Fibroblast of lung (primary cell): Measurements from ENCODE around the gene TRPV2. TPM values are rescaled to one million over a fixed set of nuclear protein-coding genes. Genes with fewer than 3 reads are reported as not detected.

Experiments used
- DNase-seq, 2 donors: peaks; one replicate each; pipeline versions ENCODE4 v3.0.0 to v3.0.0-alpha.2; 2010; ENCODE audit warnings: low read depth in 2 of 2
- H2AFZ ChIP-seq: 2 replicates; pipeline ENCODE4 v1.5.1; 2012; ENCODE audit warnings: low read length, control low read depth, inconsistent platforms
- H3K27ac ChIP-seq: 2 replicates; pipeline ENCODE4 v1.5.1; 2011; ENCODE audit warnings: low read length, control low read depth; ENCODE audit not compliant: insufficient read depth
- H3K27me3 ChIP-seq: 2 replicates; pipeline ENCODE4 v1.5.1; 2011; ENCODE audit warnings: mild to moderate bottlenecking, low read length; ENCODE audit not compliant: control insufficient read depth, insufficient read depth
- H3K36me3 ChIP-seq: 2 replicates; pipeline ENCODE4 v1.5.1; 2011; ENCODE audit warnings: low read length; ENCODE audit not compliant: control insufficient read depth, insufficient read depth
- H3K4me1 ChIP-seq: 2 replicates; pipeline ENCODE4 v1.5.1; 2011; ENCODE audit warnings: low read length; ENCODE audit not compliant: control insufficient read depth, insufficient read depth; ENCODE audit errors: extremely low read depth
- H3K4me2 ChIP-seq: 2 replicates; pipeline ENCODE4 v1.5.1; 2011; ENCODE audit warnings: low read length, control low read depth; ENCODE audit not compliant: insufficient read depth; ENCODE audit errors: extremely low read depth
- H3K4me3 ChIP-seq, 4 experiments: fragments of 200-600 bp in 1 of 4; sonication (generic) in 1 of 4; replicated peaks in 1 of 4; 2 replicates each; pipeline ENCODE4 v1.5.1; 2011 to 2016; ENCODE audit warnings: low read length in 4 of 4, low read depth in 3 of 4, mild to moderate bottlenecking in 3 of 4, control low read depth in 2 of 4, inconsistent platforms in 1 of 4, mixed read lengths in 1 of 4; ENCODE audit not compliant: insufficient read depth in 1 of 4; ENCODE audit errors: control extremely low read depth in 1 of 4
- H3K79me2 ChIP-seq: 2 replicates; pipeline ENCODE4 v1.5.1; 2012; ENCODE audit warnings: mild to moderate bottlenecking, low read length, inconsistent platforms; ENCODE audit not compliant: control insufficient read depth, insufficient read depth
- H3K9ac ChIP-seq: 2 replicates; pipeline ENCODE4 v1.5.1; 2011; ENCODE audit warnings: mild to moderate bottlenecking, low read length, control low read depth; ENCODE audit not compliant: insufficient read depth
- H3K9me3 ChIP-seq: 2 replicates; pipeline ENCODE4 v1.5.1; 2012; ENCODE audit warnings: low read depth, low read length; ENCODE audit not compliant: control insufficient read depth, insufficient read depth
- H4K20me1 ChIP-seq: 2 replicates; pipeline ENCODE4 v1.5.1; 2011; ENCODE audit warnings: low read length; ENCODE audit not compliant: control insufficient read depth, insufficient read depth; ENCODE audit errors: extremely low read depth
- EZH2 ChIP-seq: IDR thresholded peaks from 2 replicates; pipeline ENCODE4 v1.5.1; 2012; ENCODE audit warnings: low read length, control low read depth, mild to moderate bottlenecking; ENCODE audit errors: missing control alignments
- polyA plus RNA-seq, 2 donors: library from polyadenylated mRNA; depleted of rRNA in 1 of 2; stranded (reverse) in 1 of 2; unstranded in 1 of 2; fragments of >200 nt; gene quantifications; 2 replicates each; pipeline ENCODE4 v1.2.1, GENCODE V29; 2011 to 2012; ENCODE audit warnings: missing spikeins in 1 of 2
- total RNA-seq: library from RNA; depleted of rRNA; stranded (reverse); fragments of >200 nt; gene quantifications from 2 replicates; pipeline ENCODE4 v1.2.1, GENCODE V29; 2014
- TF ChIP-seq, protein P1 (sequence below), 2 donors: IDR thresholded peaks in 1 of 2; conservative IDR thresholded peaks in 1 of 2; 1 replicate in 1 of 2; 2 replicates in 1 of 2; pipeline ENCODE4 v1.5.1; 2011 to 2012; ENCODE audit warnings: low read length in 2 of 2, control low read depth in 1 of 2, inconsistent platforms in 1 of 2, low read depth in 1 of 2, mild to moderate bottlenecking in 1 of 2

The TRPV2 gene
- total and polyA plus RNA-seq, 2 donors (not counting 1 experiment from before 2014, with no cell fraction given) = 68.6 to 74.5 TPM

DNA sequence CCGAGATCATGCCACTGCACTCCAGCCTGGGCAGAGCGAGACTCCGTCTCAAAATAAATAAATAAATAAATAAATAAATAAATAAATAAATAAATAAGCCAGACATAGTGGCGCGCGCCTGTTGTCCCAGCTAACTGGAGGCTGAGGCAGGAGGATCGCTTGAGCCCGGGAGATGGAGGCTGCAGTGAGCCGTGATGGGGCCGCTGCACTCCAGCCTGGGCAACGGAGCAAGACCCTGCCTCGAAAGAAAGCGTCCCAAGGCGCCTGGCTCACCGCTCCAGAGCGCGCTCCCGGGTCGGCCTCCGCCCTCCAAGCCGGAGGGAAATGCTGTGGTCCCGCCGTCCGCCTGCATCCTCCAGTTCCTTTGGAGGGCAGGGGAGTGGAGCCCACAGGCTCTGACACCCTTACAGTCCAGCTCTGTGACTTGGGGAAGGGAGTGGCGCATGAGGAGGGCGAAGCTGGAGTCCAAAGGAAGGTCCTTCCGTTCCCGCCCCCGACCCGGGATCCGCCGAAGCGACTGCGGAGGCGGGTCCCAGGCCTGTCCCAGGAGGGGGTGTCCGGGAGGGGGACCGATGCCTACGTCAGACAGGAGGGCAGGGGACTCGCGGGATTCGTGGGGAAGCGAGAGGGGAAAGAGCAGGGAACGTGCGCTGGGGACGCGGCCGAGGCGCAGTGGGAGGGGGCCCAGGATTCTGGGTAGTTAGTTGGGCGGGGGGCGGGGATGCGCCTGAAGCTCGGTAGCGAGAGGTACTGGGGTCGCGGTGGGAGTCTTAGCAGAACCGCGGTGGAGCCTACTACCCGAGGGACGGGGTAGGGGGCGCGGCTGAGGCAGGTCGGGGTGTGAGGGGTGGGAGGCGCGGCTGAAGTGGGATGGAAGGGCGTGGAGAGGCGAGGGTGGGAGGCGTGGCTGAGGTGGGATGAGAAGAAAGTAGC lies 8.4 kb upstream of the TRPV2 start:
- Histone ChIP-seq H3K4me2 (peak overlapping the region; percentile 94), H3K9ac (peak overlapping the region; percentile 51), H3K36me3 (no peaks in the 10 kb centered on the region), H3K4me1 (no peaks in the 10 kb centered on the region), H3K9me3 (no peaks in the 10 kb centered on the region), H4K20me1 (no peaks in the 10 kb centered on the region), H3K4me3 (peak overlapping the region; percentile 39 to 65 (median 49)), H3K79me2 (no peaks in the 10 kb centered on the region), H2AFZ (peak overlapping the region; percentile 87), H3K27ac (no peak overlapping the region), H3K27me3 (no peaks in the 10 kb centered on the region)
- TF ChIP-seq EZH2 = no peak
- TF ChIP-seq, protein P1, sequence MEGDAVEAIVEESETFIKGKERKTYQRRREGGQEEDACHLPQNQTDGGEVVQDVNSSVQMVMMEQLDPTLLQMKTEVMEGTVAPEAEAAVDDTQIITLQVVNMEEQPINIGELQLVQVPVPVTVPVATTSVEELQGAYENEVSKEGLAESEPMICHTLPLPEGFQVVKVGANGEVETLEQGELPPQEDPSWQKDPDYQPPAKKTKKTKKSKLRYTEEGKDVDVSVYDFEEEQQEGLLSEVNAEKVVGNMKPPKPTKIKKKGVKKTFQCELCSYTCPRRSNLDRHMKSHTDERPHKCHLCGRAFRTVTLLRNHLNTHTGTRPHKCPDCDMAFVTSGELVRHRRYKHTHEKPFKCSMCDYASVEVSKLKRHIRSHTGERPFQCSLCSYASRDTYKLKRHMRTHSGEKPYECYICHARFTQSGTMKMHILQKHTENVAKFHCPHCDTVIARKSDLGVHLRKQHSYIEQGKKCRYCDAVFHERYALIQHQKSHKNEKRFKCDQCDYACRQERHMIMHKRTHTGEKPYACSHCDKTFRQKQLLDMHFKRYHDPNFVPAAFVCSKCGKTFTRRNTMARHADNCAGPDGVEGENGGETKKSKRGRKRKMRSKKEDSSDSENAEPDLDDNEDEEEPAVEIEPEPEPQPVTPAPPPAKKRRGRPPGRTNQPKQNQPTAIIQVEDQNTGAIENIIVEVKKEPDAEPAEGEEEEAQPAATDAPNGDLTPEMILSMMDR (conservative IDR thresholded peaks at IDR 0.05 in 1 of 2, IDR thresholded peaks at IDR 0.05 in 1 of 2; ENCODE audit: low read depth in 1 of 2, low read length in 2 of 2) = no peak
- DNase-seq = peak in 1 of 2 donors; percentile 37

- Histone ChIP-seq H3K4me3 (no peak overlapping the region), H3K4me2 (no peak overlapping the region), H3K9ac (no peak overlapping the region), H3K4me1 (no peaks in the 10 kb centered on the region), H3K27ac (no peak overlapping the region), H4K20me1 (no peaks in the 10 kb centered on the region), H3K9me3 (no peaks in the 10 kb centered on the region), H3K36me3 (no peaks in the 10 kb centered on the region), H3K79me2 (no peaks in the 10 kb centered on the region), H3K27me3 (no peaks in the 10 kb centered on the region), H2AFZ (no peak overlapping the region)
- peak; percentile 43 to 58 for DNase-seq
- no peak for TF ChIP-seq EZH2
Observed at GRCh38 chr17:16407911-16408588, 7.3 kb upstream of the TRPV2 start.

- Histone ChIP-seq H3K4me2 (no peak overlapping the region), H3K4me3 (no peak overlapping the region), H2AFZ (no peak overlapping the region), H3K9ac (no peak overlapping the region), H3K9me3 (no peaks in the 10 kb centered on the region), H3K4me1 (peaks cover 35% of the 10 kb centered on the region), H3K36me3 (peaks cover 14% of the 10 kb centered on the region), H4K20me1 (no peaks in the 10 kb centered on the region), H3K79me2 (peaks cover 27% of the 10 kb centered on the region), H3K27ac (peak overlapping the region; percentile 91), H3K27me3 (no peaks in the 10 kb centered on the region)
- no peak for TF ChIP-seq EZH2
- DNase-seq = no peak
Observed at GRCh38 chr17:16417399-16417798, 2.0 kb downstream of the TRPV2 start.
